ENCODE data around the gene SIX2.

SIX2 gene

GRCh38 chr2:45010702-45011012, 1.4 kb upstream of the SIX2 start:
- H3K27ac ChIP-seq = no peak overlapping the region
- TF ChIP-seq CTCF (conservative IDR thresholded peaks at IDR 0.05) = no peak

GRCh38 chr2:45009928-45010701, 863 bp upstream of the SIX2 start:
- no peak for TF ChIP-seq CTCF (conservative IDR thresholded peaks at IDR 0.05)

GRCh38 chr2:45008296-45009129, 739 bp downstream of the SIX2 start:
- peak overlapping the region; percentile 78 for H3K27ac ChIP-seq

More at GRCh38 chr2:45009928-45010701, 863 bp upstream of the SIX2 start:
- peak overlapping the region; percentile 78 for H3K27ac ChIP-seq

GRCh38 chr2:45007961-45008295, 1.3 kb downstream of the SIX2 start:
- no peak overlapping the region for H3K27ac ChIP-seq
- TF ChIP-seq CTCF (conservative IDR thresholded peaks at IDR 0.05) = no peak

More at GRCh38 chr2:45008296-45009129, 739 bp downstream of the SIX2 start:
- TF ChIP-seq CTCF (conservative IDR thresholded peaks at IDR 0.05) = no peak

GRCh38 chr2:45006942-45007287, 2.3 kb downstream of the SIX2 start:
- no peak overlapping the region for H3K27ac ChIP-seq
- TF ChIP-seq CTCF (conservative IDR thresholded peaks at IDR 0.05) = no peak

GRCh38 chr2:45006041-45006941, 3.0 kb downstream of the SIX2 start:
- no peak for TF ChIP-seq CTCF (conservative IDR thresholded peaks at IDR 0.05)
- no peak overlapping the region for H3K27ac ChIP-seq
